Nephron (organoid): ENCODE results near the gene CHADL.
A peak's percentile ranks its signal among the peaks of the same experiment; 100 is the strongest.

Experiments used
- H3K27ac Mint-ChIP-seq, 3 experiments: 2 replicates each; pipeline ENCODE4 v1.8.0; 2020; ENCODE audit warnings: mixed read lengths in 3 of 3, mild to moderate bottlenecking in 2 of 3, moderate library complexity in 1 of 3
- H3K27me3 Mint-ChIP-seq: 2 replicates; pipeline ENCODE4 v1.8.0; 2021; ENCODE audit warnings: low read depth, mild to moderate bottlenecking, moderate library complexity, mixed read lengths
- H3K36me3 Mint-ChIP-seq: 2 replicates; pipeline ENCODE4 v1.8.0; 2020; ENCODE audit warnings: low read depth, mixed read lengths
- H3K4me1 Mint-ChIP-seq: 2 replicates; pipeline ENCODE4 v1.8.0; 2020; ENCODE audit warnings: mixed read lengths
- H3K4me3 Mint-ChIP-seq, 3 experiments: 2 replicates each; pipeline ENCODE4 v1.8.0; 2020; ENCODE audit warnings: mild to moderate bottlenecking in 3 of 3, mixed read lengths in 3 of 3, moderate library complexity in 2 of 3
- H3K9me3 Mint-ChIP-seq: 2 replicates; pipeline ENCODE4 v1.8.0; 2020; ENCODE audit warnings: mixed read lengths
- CTCF ChIP-seq, 3 experiments: fragments of 200-600 bp; sonication (generic); IDR thresholded peaks; one replicate each; pipeline ENCODE4 v1.5.0; 2021; ENCODE audit warnings: antibody characterized with exemption in 3 of 3; ENCODE audit not compliant: unreplicated experiment in 3 of 3

The CHADL gene

GRCh38 chr22:41197038-41197972, 43.4 kb downstream of the CHADL start:
- Mint-ChIP-seq H3K4me1 (peaks cover 6% of the 10 kb centered on the region), H3K27ac (no peak overlapping the region), H3K36me3 (no peaks in the 10 kb centered on the region), H3K4me3 (peak overlapping the region; percentile 84 to 93 (median 86)), H3K9me3 (no peaks in the 10 kb centered on the region), H3K27me3 (peaks cover 48% of the 10 kb centered on the region)
- TF ChIP-seq CTCF (IDR thresholded peaks at IDR 0.05; ENCODE audit: unreplicated experiment in 3 of 3) = no peak

- peaks cover 27% of the 10 kb centered on the region for H3K27me3 Mint-ChIP-seq
- H3K36me3 Mint-ChIP-seq = no peaks in the 10 kb centered on the region
- H3K4me1 Mint-ChIP-seq = peaks cover 6% of the 10 kb centered on the region
- no peak overlapping the region for H3K27ac Mint-ChIP-seq
- H3K4me3 Mint-ChIP-seq = peak overlapping the region in 1 of 3 experiments; percentile 2
- TF ChIP-seq CTCF (IDR thresholded peaks at IDR 0.05; ENCODE audit: unreplicated experiment in 3 of 3) = no peak
- no peaks in the 10 kb centered on the region for H3K9me3 Mint-ChIP-seq
Measured at GRCh38 chr22:41193829-41194228, 46.9 kb downstream of the CHADL start.

GRCh38 chr22:41191467-41191866, 49.3 kb downstream of the CHADL start:
- Mint-ChIP-seq H3K4me3 (no peak overlapping the region), H3K36me3 (no peaks in the 10 kb centered on the region), H3K9me3 (no peaks in the 10 kb centered on the region), H3K27me3 (peaks cover 9% of the 10 kb centered on the region), H3K27ac (no peak overlapping the region), H3K4me1 (no peaks in the 10 kb centered on the region)
- no peak for TF ChIP-seq CTCF (IDR thresholded peaks at IDR 0.05; ENCODE audit: unreplicated experiment in 3 of 3)

GRCh38 chr22:41184679-41185078, 56.1 kb downstream of the CHADL start:
- no peak for TF ChIP-seq CTCF (IDR thresholded peaks at IDR 0.05; ENCODE audit: unreplicated experiment in 3 of 3)
- H3K4me1 Mint-ChIP-seq = peaks cover 4% of the 10 kb centered on the region
- H3K4me3 Mint-ChIP-seq = no peak overlapping the region
- H3K27me3 Mint-ChIP-seq = peaks cover 3% of the 10 kb centered on the region
- H3K9me3 Mint-ChIP-seq = no peaks in the 10 kb centered on the region
- H3K27ac Mint-ChIP-seq = no peak overlapping the region
- H3K36me3 Mint-ChIP-seq = peaks cover 22% of the 10 kb centered on the region

- no peak overlapping the region for H3K4me3 Mint-ChIP-seq
Measured at GRCh38 chr22:41181349-41182241, 59.1 kb downstream of the CHADL start.

More at GRCh38 chr22:41181349-41182241, 59.1 kb downstream of the CHADL start:
- Mint-ChIP-seq H3K9me3 (no peaks in the 10 kb centered on the region), H3K36me3 (peaks cover 47% of the 10 kb centered on the region), H3K27me3 (peaks cover 3% of the 10 kb centered on the region), H3K4me1 (peaks cover 4% of the 10 kb centered on the region), H3K27ac (peak overlapping the region in 2 of 3 experiments; percentile 4)
- TF ChIP-seq CTCF (IDR thresholded peaks at IDR 0.05; ENCODE audit: unreplicated experiment in 3 of 3) = no peak
